AG04450 (cell line): ENCODE data around the gene LRP8. TPM values are rescaled to one million over a fixed set of nuclear protein-coding genes. Genes with fewer than 3 reads are reported as not detected.

ENCODE experiments used
- CTCF ChIA-PET: fragments of 300-600, 350-600 bp; formaldehyde crosslinking; extraction: SDS; loops from one replicate; lab custom pipeline; 2022; ENCODE audit warnings: antibody characterized with exemption, inconsistent platforms; lab: Charles Lee
- POLR2A ChIA-PET: fragments of 350-600 bp; formaldehyde crosslinking; extraction: SDS; loops from one replicate; lab custom pipeline; 2021; ENCODE audit warnings: antibody characterized with exemption, inconsistent platforms; lab: Yijun Ruan, JAX
- DNase-seq: peaks from one replicate; pipeline ENCODE4 v3.0.0-alpha.2; 2011; ENCODE audit warnings: low read depth, low spot score
- H3K27ac ChIP-seq: one replicate; pipeline ENCODE4 v1.5.1; 2012; ENCODE audit warnings: low read depth, low read length, control low read depth
- H3K27me3 ChIP-seq: one replicate; pipeline ENCODE4 v1.6.0; 2012; ENCODE audit warnings: low read length; ENCODE audit not compliant: control insufficient read depth, insufficient read depth
- H3K4me3 ChIP-seq: 2 replicates; pipeline ENCODE4 v1.5.1; 2011; ENCODE audit warnings: mild to moderate bottlenecking, low read depth, low read length, control low read depth
- H3K9me3 ChIP-seq: 2 replicates; pipeline ENCODE4 v1.5.1; 2012; ENCODE audit warnings: low read length; ENCODE audit not compliant: control insufficient read depth, insufficient read depth
- polyA plus RNA-seq: library from polyadenylated mRNA; depleted of rRNA; stranded (reverse); fragments of >200 nt; gene quantifications from 2 replicates; pipeline ENCODE4 v1.2.3, GENCODE V29; 2011
- TF ChIP-seq, protein P1 (sequence below): IDR thresholded peaks from 2 replicates; pipeline ENCODE4 v1.5.1; 2011; ENCODE audit warnings: low read depth, low read length, control low read depth, inconsistent platforms

The LRP8 gene
- polyA plus RNA-seq, 1 experiment = 5.0 TPM

DNA sequence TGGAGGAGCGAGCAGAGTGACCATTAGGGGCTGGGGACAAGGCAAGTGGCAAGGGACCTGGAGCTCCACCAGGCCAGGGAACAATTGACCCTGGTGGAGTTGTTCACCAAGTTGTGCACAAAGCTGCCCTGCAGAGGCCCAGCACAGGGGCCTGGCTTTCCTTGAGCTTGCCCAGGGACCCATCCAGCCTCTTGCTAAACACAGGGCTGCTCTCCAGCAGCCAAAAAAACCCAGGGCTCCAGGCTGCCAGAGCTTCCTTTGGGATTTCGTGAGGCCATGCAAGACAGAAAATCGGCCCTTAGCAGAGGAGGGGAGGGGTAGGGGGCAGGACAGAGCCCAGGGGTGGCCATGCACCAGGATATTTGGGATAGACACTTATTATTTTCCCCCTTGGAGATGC lies 32.6 kb downstream of the LRP8 start:
- H3K27me3 ChIP-seq = no peaks in the 10 kb centered on the region
- ChIA-PET CTCF (interaction anchor here (0.9 kb wide), 1 partner anchor 98 kb away, joined by 3 read pairs; no protein-coding TSS in a partner anchor), POLR2A (no interaction called here)
- no peak for DNase-seq
- no peak overlapping the region for H3K4me3 ChIP-seq
- H3K9me3 ChIP-seq = no peaks in the 10 kb centered on the region
- no peak overlapping the region for H3K27ac ChIP-seq
- TF ChIP-seq, protein P1, sequence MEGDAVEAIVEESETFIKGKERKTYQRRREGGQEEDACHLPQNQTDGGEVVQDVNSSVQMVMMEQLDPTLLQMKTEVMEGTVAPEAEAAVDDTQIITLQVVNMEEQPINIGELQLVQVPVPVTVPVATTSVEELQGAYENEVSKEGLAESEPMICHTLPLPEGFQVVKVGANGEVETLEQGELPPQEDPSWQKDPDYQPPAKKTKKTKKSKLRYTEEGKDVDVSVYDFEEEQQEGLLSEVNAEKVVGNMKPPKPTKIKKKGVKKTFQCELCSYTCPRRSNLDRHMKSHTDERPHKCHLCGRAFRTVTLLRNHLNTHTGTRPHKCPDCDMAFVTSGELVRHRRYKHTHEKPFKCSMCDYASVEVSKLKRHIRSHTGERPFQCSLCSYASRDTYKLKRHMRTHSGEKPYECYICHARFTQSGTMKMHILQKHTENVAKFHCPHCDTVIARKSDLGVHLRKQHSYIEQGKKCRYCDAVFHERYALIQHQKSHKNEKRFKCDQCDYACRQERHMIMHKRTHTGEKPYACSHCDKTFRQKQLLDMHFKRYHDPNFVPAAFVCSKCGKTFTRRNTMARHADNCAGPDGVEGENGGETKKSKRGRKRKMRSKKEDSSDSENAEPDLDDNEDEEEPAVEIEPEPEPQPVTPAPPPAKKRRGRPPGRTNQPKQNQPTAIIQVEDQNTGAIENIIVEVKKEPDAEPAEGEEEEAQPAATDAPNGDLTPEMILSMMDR = no peak

DNA sequence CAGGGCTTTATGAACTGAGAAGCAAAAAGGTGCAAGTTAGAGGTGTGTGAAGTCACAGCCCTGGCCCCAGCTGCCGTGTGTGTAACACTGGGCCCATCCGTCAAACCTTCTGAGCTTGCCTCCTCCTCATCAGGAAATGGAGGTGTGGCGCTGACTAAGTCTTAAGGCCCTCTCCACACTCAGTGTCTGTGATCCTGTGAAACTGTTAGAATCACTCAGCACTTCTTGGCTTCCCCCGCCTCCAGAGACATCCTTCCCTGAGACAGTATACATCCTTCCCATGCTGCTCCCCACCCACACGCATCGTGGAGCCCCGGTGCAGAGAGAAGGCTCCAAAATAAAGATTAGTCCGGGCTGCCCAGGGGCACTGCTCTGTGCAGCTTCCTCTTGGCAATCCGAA lies 33.3 kb downstream of the LRP8 start:
- TF ChIP-seq, protein P1 = no peak
- no peak overlapping the region for H3K4me3 ChIP-seq
- H3K27me3 ChIP-seq = no peaks in the 10 kb centered on the region
- POLR2A ChIA-PET = no interaction called here
- CTCF ChIA-PET = no interaction called here
- H3K9me3 ChIP-seq = no peaks in the 10 kb centered on the region
- peak; percentile 6 for DNase-seq
- no peak overlapping the region for H3K27ac ChIP-seq

GRCh38 chr1:53294061-53294460 lies 33.8 kb downstream of the LRP8 start:
- ChIA-PET POLR2A (no interaction called here), CTCF (no interaction called here)
- DNase-seq = no peak
- H3K9me3 ChIP-seq = no peaks in the 10 kb centered on the region
- no peaks in the 10 kb centered on the region for H3K27me3 ChIP-seq
- H3K27ac ChIP-seq = no peak overlapping the region
- TF ChIP-seq, protein P1 = no peak
- no peak overlapping the region for H3K4me3 ChIP-seq

DNA sequence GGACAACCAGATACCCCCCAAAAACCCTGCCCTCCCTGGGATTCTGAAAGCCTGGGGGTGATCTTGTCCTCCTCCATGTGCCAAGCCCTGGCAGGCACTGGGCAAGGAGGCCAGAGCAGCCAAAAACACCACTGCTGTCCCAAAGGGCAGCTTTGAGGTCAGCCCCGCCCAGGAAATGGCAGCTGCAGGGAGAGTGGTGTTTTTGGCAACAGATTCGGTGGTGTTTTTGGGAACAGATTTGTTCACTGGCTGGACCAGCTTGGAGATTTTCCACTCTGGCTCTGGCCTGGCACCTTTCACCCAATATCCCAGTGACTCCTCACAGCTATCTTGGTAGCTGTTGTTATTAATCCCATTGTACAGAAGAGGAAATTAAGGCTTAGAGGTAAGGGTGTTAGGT lies 34.7 kb downstream of the LRP8 start:
- ChIA-PET POLR2A (no interaction called here), CTCF (interaction anchor here (0.8 kb wide), 1 partner anchor 14 kb away, joined by 4 read pairs; no protein-coding TSS in a partner anchor)
- TF ChIP-seq, protein P1 = no peak
- DNase-seq = no peak
- Histone ChIP-seq H3K27ac (no peak overlapping the region), H3K27me3 (no peaks in the 10 kb centered on the region), H3K4me3 (no peak overlapping the region), H3K9me3 (no peaks in the 10 kb centered on the region)

GRCh38 chr1:53292690-53293089 lies 35.2 kb downstream of the LRP8 start:
- POLR2A ChIA-PET = no interaction called here
- CTCF ChIA-PET = interaction anchor here (0.8 kb wide), 1 partner anchor 14 kb away, joined by 4 read pairs; no protein-coding TSS in a partner anchor
- Histone ChIP-seq H3K27me3 (no peaks in the 10 kb centered on the region), H3K4me3 (no peak overlapping the region), H3K27ac (no peak overlapping the region), H3K9me3 (no peaks in the 10 kb centered on the region)
- TF ChIP-seq, protein P1 = no peak
- DNase-seq = no peak
